Body of pancreas (tissue), 4 donors: Measurements from ENCODE around the gene CCDC186. TPM values are rescaled to one million over a fixed set of nuclear protein-coding genes. Genes with fewer than 3 reads are reported as not detected.

Experiments used
- ATAC-seq: fragments of 150-250 bp; one replicate; pipeline ENCODE4 v1.9.1; 2016
- DNase-seq, 4 donors: peaks; one replicate each; pipeline ENCODE4 v3.0.0-alpha.2; 2019
- H3K27ac ChIP-seq, 4 donors: fragments of 200-600 bp; sonication (generic); 1 replicate in 3 of 4; 2 replicates in 1 of 4; pipeline versions ENCODE4 v1.5.1 to v1.6.1; 2016 to 2019; ENCODE audit warnings: mild to moderate bottlenecking in 1 of 4, mixed read lengths in 1 of 4, moderate library complexity in 1 of 4
- H3K27me3 ChIP-seq, 2 donors: fragments of 200-600 bp; sonication (generic); one replicate each; pipeline ENCODE4 v1.6.0; 2016; ENCODE audit warnings: mild to moderate bottlenecking in 1 of 2
- H3K36me3 ChIP-seq, 2 donors: fragments of 200-600 bp; sonication (generic); replicated peaks in 1 of 2; 2 replicates each; pipeline ENCODE4 v1.5.1; 2016; ENCODE audit warnings: low read depth in 2 of 2; ENCODE audit not compliant: insufficient read depth in 1 of 2
- H3K4me1 ChIP-seq: fragments of 200-600 bp; sonication (generic); one replicate; pipeline ENCODE4 v1.6.0; 2016
- H3K4me3 ChIP-seq, 2 donors: fragments of 200-600 bp; sonication (generic); 1 replicate in 1 of 2; 2 replicates in 1 of 2; pipeline ENCODE4 v1.5.1; 2016 to 2019
- H3K9me3 ChIP-seq, 3 donors: fragments of 200-600 bp; sonication (generic); 1 replicate in 2 of 3; 2 replicates in 1 of 3; pipeline ENCODE4 v1.5.1; 2016
- POLR2A ChIP-seq, 3 donors: fragments of 450-650 bp; IDR thresholded peaks; one replicate each; pipeline ENCODE4 v1.6.1; 2016; ENCODE audit warnings: antibody characterized with exemption in 3 of 3, mild to moderate bottlenecking in 2 of 3
- WGBS, 2 donors: methylation state at CpG; one replicate each; pipeline ENCODE4 v1.1.5; 2017; 5-methylcytosine and 5-hydroxymethylcytosine counted together
- intact Hi-C: fragments of 100-400 bp; cut with DNase I; formaldehyde crosslinking; loops from one replicate; pipeline ENCODE4 v1.15.1; 2023
- total RNA-seq, 2 donors: library from RNA; depleted of rRNA; stranded (reverse); fragments of >200 nt; gene quantifications; one replicate each; pipeline ENCODE4 v1.1.0, GENCODE V29; 2016
- TF ChIP-seq, protein P1 (sequence below), 7 experiments: fragments of 450-650 bp in 4 of 7; fragments of 200-600 bp in 3 of 7; sonication (generic) in 3 of 7; IDR thresholded peaks; one replicate each; pipeline ENCODE4 v1.5.1; 2016 to 2019; ENCODE audit warnings: antibody characterized with exemption in 7 of 7

Gene CCDC186
- total RNA-seq, 2 donors from 2014 or later: 42.3 to 53.4 TPM

GRCh38 chr10:114102256-114102655, 71.7 kb downstream of the CCDC186 start:
- Histone ChIP-seq H3K27ac (no peak overlapping the region), H3K4me3 (no peak overlapping the region), H3K9me3 (no peaks in the 10 kb centered on the region), H3K27me3 (no peaks in the 10 kb centered on the region), H3K36me3 (no peaks in the 10 kb centered on the region), H3K4me1 (peaks cover 12% of the 10 kb centered on the region)
- DNase-seq (no peak), ATAC-seq (no peak)
- intact Hi-C loops: loop anchor here (10.0 kb wide), 1 partner anchor 397 kb away; no protein-coding TSS in a partner anchor
- 35 to 56% methylated on average over 2 of the region's 2 CpGs for WGBS, 2 donors
- no peak for TF ChIP-seq POLR2A (IDR thresholded peaks at IDR 0.05)
- TF ChIP-seq, protein P1, sequence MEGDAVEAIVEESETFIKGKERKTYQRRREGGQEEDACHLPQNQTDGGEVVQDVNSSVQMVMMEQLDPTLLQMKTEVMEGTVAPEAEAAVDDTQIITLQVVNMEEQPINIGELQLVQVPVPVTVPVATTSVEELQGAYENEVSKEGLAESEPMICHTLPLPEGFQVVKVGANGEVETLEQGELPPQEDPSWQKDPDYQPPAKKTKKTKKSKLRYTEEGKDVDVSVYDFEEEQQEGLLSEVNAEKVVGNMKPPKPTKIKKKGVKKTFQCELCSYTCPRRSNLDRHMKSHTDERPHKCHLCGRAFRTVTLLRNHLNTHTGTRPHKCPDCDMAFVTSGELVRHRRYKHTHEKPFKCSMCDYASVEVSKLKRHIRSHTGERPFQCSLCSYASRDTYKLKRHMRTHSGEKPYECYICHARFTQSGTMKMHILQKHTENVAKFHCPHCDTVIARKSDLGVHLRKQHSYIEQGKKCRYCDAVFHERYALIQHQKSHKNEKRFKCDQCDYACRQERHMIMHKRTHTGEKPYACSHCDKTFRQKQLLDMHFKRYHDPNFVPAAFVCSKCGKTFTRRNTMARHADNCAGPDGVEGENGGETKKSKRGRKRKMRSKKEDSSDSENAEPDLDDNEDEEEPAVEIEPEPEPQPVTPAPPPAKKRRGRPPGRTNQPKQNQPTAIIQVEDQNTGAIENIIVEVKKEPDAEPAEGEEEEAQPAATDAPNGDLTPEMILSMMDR (IDR thresholded peaks at IDR 0.05): no peak

DNA sequence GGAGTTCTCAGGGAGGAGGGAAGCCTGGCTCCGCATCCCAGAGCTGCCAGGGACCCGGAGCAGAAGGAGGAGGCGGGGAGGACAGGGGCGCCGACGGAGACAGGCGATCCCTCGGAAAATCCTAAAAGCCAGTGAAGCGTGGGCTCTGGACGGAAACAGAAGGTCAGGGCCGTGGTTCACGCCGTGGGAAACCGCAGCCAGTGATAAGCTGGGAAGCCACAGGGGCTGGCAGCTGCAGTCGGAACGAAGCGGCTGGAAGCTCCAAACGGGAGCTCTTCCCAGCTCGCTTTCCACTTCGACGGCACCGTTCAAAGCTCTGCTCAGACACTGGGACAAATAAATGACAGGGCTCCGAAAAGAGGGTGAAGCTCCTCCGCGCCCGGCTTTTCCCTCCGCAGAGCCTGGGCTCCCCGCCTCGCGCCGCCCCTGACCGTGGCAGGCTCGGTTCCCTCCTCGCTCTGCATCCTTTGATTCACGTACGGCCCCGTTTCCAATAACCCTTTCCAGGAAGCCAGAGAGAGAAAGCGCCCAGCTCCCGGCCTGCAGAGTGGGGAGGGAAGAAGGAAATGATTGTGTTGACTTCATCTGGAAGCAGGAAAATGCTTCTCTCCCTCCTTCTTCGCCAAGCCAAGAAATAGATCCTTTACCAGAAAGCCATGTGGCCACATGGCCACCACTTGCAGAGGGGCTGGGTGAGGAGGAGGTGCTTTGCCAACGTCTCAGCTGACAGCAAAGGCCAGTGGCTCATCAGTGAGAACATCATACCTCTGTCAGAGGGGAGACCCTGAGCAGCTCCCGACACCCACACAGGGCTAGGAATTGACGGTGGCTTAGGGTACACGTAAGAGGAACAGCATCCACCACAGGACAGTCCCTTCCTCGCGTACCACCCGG, 72.9 kb downstream of the CCDC186 start:
- no peaks in the 10 kb centered on the region for H3K9me3 ChIP-seq
- intact Hi-C loops: loop anchor here (10.0 kb wide), 1 partner anchor 396 kb away; no protein-coding TSS in a partner anchor
- 7 to 12% methylated on average over 24 to 47 of the region's 47 CpGs for WGBS, 2 donors
- DNase-seq: peak; percentile 27 to 43 (median 34)
- H3K27ac ChIP-seq: no peak overlapping the region
- H3K4me1 ChIP-seq: peaks cover 12% of the 10 kb centered on the region
- H3K4me3 ChIP-seq: no peak overlapping the region
- H3K36me3 ChIP-seq: no peaks in the 10 kb centered on the region
- TF ChIP-seq, protein P1 (IDR thresholded peaks at IDR 0.05): no peak
- TF ChIP-seq POLR2A (IDR thresholded peaks at IDR 0.05): no peak
- no peaks in the 10 kb centered on the region for H3K27me3 ChIP-seq
- peak; percentile 63 for ATAC-seq

DNA sequence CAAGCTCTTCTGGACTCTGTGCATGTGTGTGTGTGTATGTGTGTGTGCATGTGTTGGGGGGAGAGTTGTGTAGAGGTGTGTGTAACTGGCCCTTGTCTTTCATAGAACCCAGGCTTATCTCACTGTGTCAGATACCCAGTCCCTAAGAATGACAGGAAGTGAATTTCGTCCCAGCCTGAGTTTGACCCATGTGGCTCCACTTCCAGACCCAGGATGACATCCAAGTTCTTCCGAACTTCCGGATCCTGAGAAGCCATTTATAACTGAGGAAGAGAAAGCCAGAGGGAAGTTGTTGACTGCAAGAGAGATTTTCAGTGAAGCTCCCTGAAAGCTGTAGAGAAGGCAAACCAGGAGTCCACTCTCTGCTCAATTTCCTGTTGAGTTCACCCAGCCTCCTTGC, 77.1 kb downstream of the CCDC186 start:
- TF ChIP-seq, protein P1 (IDR thresholded peaks at IDR 0.05): no peak
- no peak for TF ChIP-seq POLR2A (IDR thresholded peaks at IDR 0.05)
- peaks cover 12% of the 10 kb centered on the region for H3K4me1 ChIP-seq
- DNase-seq (no peak), ATAC-seq (no peak)
- no peaks in the 10 kb centered on the region for H3K36me3 ChIP-seq
- no peak overlapping the region for H3K27ac ChIP-seq
- H3K4me3 ChIP-seq: no peak overlapping the region
- intact Hi-C loops: loop anchor here (5.0 kb wide), 1 partner anchor 290 kb away; no protein-coding TSS in a partner anchor
- H3K9me3 ChIP-seq: no peaks in the 10 kb centered on the region
- no peaks in the 10 kb centered on the region for H3K27me3 ChIP-seq
- 84 to 93% methylated on average over 3 of the region's 3 CpGs for WGBS, 2 donors

DNA sequence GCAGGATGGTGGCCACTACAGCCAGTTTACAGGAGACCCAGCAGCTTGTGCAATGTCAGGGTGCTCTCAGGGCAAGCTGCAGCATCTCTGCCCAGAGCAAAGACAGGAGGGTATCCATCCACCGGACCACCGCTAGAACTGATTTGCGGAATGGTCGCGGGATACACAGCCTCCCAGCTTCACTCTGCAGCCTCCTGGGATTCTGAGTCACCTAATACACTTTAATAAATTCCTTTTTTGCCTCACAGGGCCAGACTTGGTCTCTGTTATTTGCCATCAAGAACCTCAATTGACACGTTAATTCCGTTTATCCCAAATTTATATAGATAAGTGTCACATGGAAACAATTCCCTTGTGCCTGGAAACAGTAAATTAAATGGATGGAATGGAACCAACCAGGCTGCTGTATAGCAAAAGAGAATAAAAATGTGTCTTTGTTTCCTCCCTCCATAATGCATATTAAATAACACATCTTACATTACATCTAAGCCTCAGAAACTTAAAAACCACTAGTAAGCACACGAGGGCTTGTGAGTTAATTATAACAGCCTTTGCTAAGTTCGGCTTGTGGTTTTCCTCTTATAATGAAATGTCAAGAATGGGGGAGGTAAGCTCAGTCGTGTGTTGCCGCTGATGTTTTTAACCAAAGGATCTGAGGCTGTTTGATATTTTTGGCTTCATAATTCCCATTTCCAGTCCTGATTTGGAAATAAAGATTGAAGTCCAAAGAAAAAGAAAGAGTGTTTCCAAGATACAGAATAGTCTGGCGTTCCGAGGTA, 78.3 kb downstream of the CCDC186 start:
- Histone ChIP-seq H3K27ac (no peak overlapping the region), H3K4me3 (no peak overlapping the region), H3K9me3 (no peaks in the 10 kb centered on the region), H3K27me3 (no peaks in the 10 kb centered on the region), H3K4me1 (peaks cover 3% of the 10 kb centered on the region), H3K36me3 (no peaks in the 10 kb centered on the region)
- DNase-seq: no peak
- no peak for ATAC-seq
- intact Hi-C loops: loop anchor here (5.0 kb wide), 1 partner anchor 288 kb away; no protein-coding TSS in a partner anchor
- no peak for TF ChIP-seq POLR2A (IDR thresholded peaks at IDR 0.05)
- TF ChIP-seq, protein P1 (IDR thresholded peaks at IDR 0.05): no peak
- 71 to 81% methylated on average over 13 of the region's 13 CpGs for WGBS, 2 donors
